Endothelial cell of umbilical vein (primary cell): ENCODE results near the gene IRF9. TPM values are rescaled to one million over a fixed set of nuclear protein-coding genes. Genes with fewer than 3 reads are reported as not detected.

ENCODE experiments used
- microRNA-seq: library from miRNA; unstranded; fragments of <30 nt; microRNA quantifications from one replicate; pipeline ENCODE4 v1.2.0, GENCODE V29; 2021; ENCODE audit warnings: borderline number of aligned reads, borderline replicate concordance
- polyA plus RNA-seq, 4 experiments: library from polyadenylated mRNA; depleted of rRNA in 3 of 4; stranded (reverse) in 3 of 4; unstranded in 1 of 4; fragments of >200 nt; gene quantifications; 2 replicates each; pipeline versions ENCODE4 v1.2.1 to v1.2.3, GENCODE V29; 2011 to 2012; ENCODE audit warnings: missing spikeins in 1 of 4
- small RNA-seq: library from RNA; depleted of rRNA; stranded (forward); fragments of <200 nt; gene quantifications from one replicate; pipeline ENCODE3, GENCODE V24; 2012; ENCODE audit warnings: low replicate concordance, low read depth; ENCODE audit not compliant: insufficient read depth, insufficient read length
- total RNA-seq: library from RNA; stranded (reverse); gene quantifications from 2 replicates; pipeline ENCODE4 v1.2.3, GENCODE V29; 2021

The IRF9 gene
- total and polyA plus RNA-seq, 2 donors (not counting 3 experiments of a cell fraction or from before 2014, with no cell fraction given): 44.6 to 46.1 TPM

Small RNA genes lying within 50 kb of the gene (microRNA-seq; reads per million reads assigned to microRNA genes)
- not detected for gene MIR7703

Small RNA genes lying within 50 kb of the gene (small RNA-seq; reads per million reads assigned to genes)
- gene AL136295.4 (not detected), gene CHMP4A (0.88 reads per million), gene IPO4 (not detected), gene IRF9 (not detected), gene MDP1 (not detected), gene RNA5SP383 (not detected)

Other genes with a start within 250 kb of the IRF9 start
Only the 30 nearest of the 32 such genes appear.
- 18.5 and 20.7 TPM in 2 replicates for gene DHRS4L2, start 172.3 kb upstream of the IRF9 start, total RNA-seq
- gene DHRS4L2, start 172.3 kb upstream of the IRF9 start, polyA plus RNA-seq: 18.2 and 21.9 TPM in 2 replicates
- not detected in 2 replicates for gene CARMIL3, start 109.3 kb upstream of the IRF9 start, total RNA-seq
- gene CARMIL3, start 109.3 kb upstream of the IRF9 start, polyA plus RNA-seq: 0.03 and 0.08 TPM in 2 replicates
- gene CPNE6, start 89.7 kb upstream of the IRF9 start, total RNA-seq: not detected in 2 replicates
- gene CPNE6, start 89.7 kb upstream of the IRF9 start, polyA plus RNA-seq: not detected in 2 replicates
- gene PCK2, start 67.0 kb upstream of the IRF9 start, total RNA-seq: 24.5 and 25.1 TPM in 2 replicates
- 23.5 and 26.4 TPM in 2 replicates for gene PCK2, start 67.0 kb upstream of the IRF9 start, polyA plus RNA-seq
- gene DCAF11, start 46.5 kb upstream of the IRF9 start, total RNA-seq: 32.1 and 38.5 TPM in 2 replicates
- gene DCAF11, start 46.5 kb upstream of the IRF9 start, polyA plus RNA-seq: 33.8 and 37.3 TPM in 2 replicates
- 0.62 and 0.71 TPM in 2 replicates for gene NRL, start 46.3 kb upstream of the IRF9 start, total RNA-seq
- 1.1 and 1.9 TPM in 2 replicates for gene NRL, start 46.3 kb upstream of the IRF9 start, polyA plus RNA-seq
- gene FITM1, start 30.6 kb upstream of the IRF9 start, total RNA-seq: not detected in 2 replicates
- 0.54 and 0.81 TPM in 2 replicates for gene FITM1, start 30.6 kb upstream of the IRF9 start, polyA plus RNA-seq
- gene PSME1, start 25.1 kb upstream of the IRF9 start, total RNA-seq: 120 and 135 TPM in 2 replicates
- gene PSME1, start 25.1 kb upstream of the IRF9 start, polyA plus RNA-seq: 68.1 and 98.1 TPM in 2 replicates
- 19.0 and 21.8 TPM in 2 replicates for gene EMC9, start 19.7 kb upstream of the IRF9 start, total RNA-seq
- 31.8 and 38.0 TPM in 2 replicates for gene EMC9, start 19.7 kb upstream of the IRF9 start, polyA plus RNA-seq
- 107 and 126 TPM in 2 replicates for gene PSME2, start 14.7 kb upstream of the IRF9 start, total RNA-seq
- gene PSME2, start 14.7 kb upstream of the IRF9 start, polyA plus RNA-seq: 66.5 and 69.8 TPM in 2 replicates
- 66.5 and 69.7 TPM in 2 replicates for gene RNF31, start 13.8 kb upstream of the IRF9 start, total RNA-seq
- 32.3 TPM in 2 replicates for gene RNF31, start 13.8 kb upstream of the IRF9 start, polyA plus RNA-seq
- gene REC8, start 10.8 kb downstream of the IRF9 start, total RNA-seq: 29.6 and 33.6 TPM in 2 replicates
- gene REC8, start 10.8 kb downstream of the IRF9 start, polyA plus RNA-seq: 8.7 and 12.5 TPM in 2 replicates
- gene IPO4, start 27.6 kb downstream of the IRF9 start, total RNA-seq: 52.6 and 66.5 TPM in 2 replicates
- gene IPO4, start 27.6 kb downstream of the IRF9 start, polyA plus RNA-seq: 24.6 and 27.6 TPM in 2 replicates
- gene TM9SF1, start 34.2 kb downstream of the IRF9 start, total RNA-seq: 58.5 and 60.7 TPM in 2 replicates
- 64.4 and 71.5 TPM in 2 replicates for gene TM9SF1, start 34.2 kb downstream of the IRF9 start, polyA plus RNA-seq
- 0.42 and 0.74 TPM in 2 replicates for gene TSSK4, start 44.4 kb downstream of the IRF9 start, total RNA-seq
- 0.10 TPM in 1 of 2 replicates, not detected in the other for gene TSSK4, start 44.4 kb downstream of the IRF9 start, polyA plus RNA-seq
- 39.7 and 40.9 TPM in 2 replicates for gene CHMP4A, start 52.2 kb downstream of the IRF9 start, total RNA-seq
- gene CHMP4A, start 52.2 kb downstream of the IRF9 start, polyA plus RNA-seq: 32.6 and 46.4 TPM in 2 replicates
- 8.1 and 9.9 TPM in 2 replicates for gene MDP1, start 54.8 kb downstream of the IRF9 start, total RNA-seq
- 21.4 and 22.7 TPM in 2 replicates for gene MDP1, start 54.8 kb downstream of the IRF9 start, polyA plus RNA-seq
- 243 and 261 TPM in 2 replicates for gene NEDD8, start 71.1 kb downstream of the IRF9 start, total RNA-seq
- 316 and 329 TPM in 2 replicates for gene NEDD8, start 71.1 kb downstream of the IRF9 start, polyA plus RNA-seq
- 58.1 and 62.4 TPM in 2 replicates for gene GMPR2, start 71.7 kb downstream of the IRF9 start, total RNA-seq
- gene GMPR2, start 71.7 kb downstream of the IRF9 start, polyA plus RNA-seq: 50.0 and 61.8 TPM in 2 replicates
- gene TINF2, start 81.4 kb downstream of the IRF9 start, total RNA-seq: 53.7 and 58.5 TPM in 2 replicates
- gene TINF2, start 81.4 kb downstream of the IRF9 start, polyA plus RNA-seq: 34.4 and 44.2 TPM in 2 replicates
- gene TGM1, start 101.9 kb downstream of the IRF9 start, total RNA-seq: 3.4 and 3.9 TPM in 2 replicates
- gene TGM1, start 101.9 kb downstream of the IRF9 start, polyA plus RNA-seq: 1.0 and 2.1 TPM in 2 replicates
- gene RABGGTA, start 110.3 kb downstream of the IRF9 start, total RNA-seq: 29.3 and 29.5 TPM in 2 replicates
- 80.1 and 102 TPM in 2 replicates for gene RABGGTA, start 110.3 kb downstream of the IRF9 start, polyA plus RNA-seq
- 18.0 and 20.0 TPM in 2 replicates for gene DHRS1, start 138.5 kb downstream of the IRF9 start, total RNA-seq
- gene DHRS1, start 138.5 kb downstream of the IRF9 start, polyA plus RNA-seq: 69.5 and 70.2 TPM in 2 replicates
- 30.9 and 31.0 TPM in 2 replicates for gene NOP9, start 138.6 kb downstream of the IRF9 start, total RNA-seq
- gene NOP9, start 138.6 kb downstream of the IRF9 start, polyA plus RNA-seq: 16.2 and 16.3 TPM in 2 replicates
- gene CIDEB, start 146.7 kb downstream of the IRF9 start, total RNA-seq: 4.6 and 5.2 TPM in 2 replicates
- 7.2 and 14.9 TPM in 2 replicates for gene CIDEB, start 146.7 kb downstream of the IRF9 start, polyA plus RNA-seq
- gene LTB4R2, start 148.9 kb downstream of the IRF9 start, total RNA-seq: 9.1 and 13.1 TPM in 2 replicates
- 5.5 and 7.6 TPM in 2 replicates for gene LTB4R2, start 148.9 kb downstream of the IRF9 start, polyA plus RNA-seq
- 6.2 and 10.5 TPM in 2 replicates for gene LTB4R, start 150.2 kb downstream of the IRF9 start, total RNA-seq
- 9.1 and 11.7 TPM in 2 replicates for gene LTB4R, start 150.2 kb downstream of the IRF9 start, polyA plus RNA-seq
- gene ADCY4, start 173.8 kb downstream of the IRF9 start, total RNA-seq: 84.0 and 87.0 TPM in 2 replicates
- gene ADCY4, start 173.8 kb downstream of the IRF9 start, polyA plus RNA-seq: 81.6 and 101 TPM in 2 replicates
- gene RIPK3, start 178.7 kb downstream of the IRF9 start, total RNA-seq: 5.1 and 9.0 TPM in 2 replicates
- gene RIPK3, start 178.7 kb downstream of the IRF9 start, polyA plus RNA-seq: 2.4 and 3.1 TPM in 2 replicates
- gene NFATC4, start 206.9 kb downstream of the IRF9 start, total RNA-seq: 88.1 and 88.5 TPM in 2 replicates
- gene NFATC4, start 206.9 kb downstream of the IRF9 start, polyA plus RNA-seq: 79.5 and 94.8 TPM in 2 replicates